Progenitor cell of endocrine pancreas (in vitro differentiated cells): ENCODE results near the gene ABCF2. TPM values are rescaled to one million over a fixed set of nuclear protein-coding genes. Genes with fewer than 3 reads are reported as not detected.

ENCODE experiments used
- DNase-seq: peaks from one replicate; pipeline ENCODE4 v3.0.0; 2021; ENCODE audit warnings: low spot score; ENCODE audit not compliant: unreplicated experiment
- H3K27ac Mint-ChIP-seq: 2 replicates; pipeline ENCODE4 v1.8.0; 2021; ENCODE audit warnings: mild to moderate bottlenecking, moderate library complexity, mixed read lengths
- H3K27me3 Mint-ChIP-seq: 2 replicates; pipeline ENCODE4 v1.8.0; 2021; ENCODE audit warnings: mixed read lengths
- H3K36me3 Mint-ChIP-seq: 2 replicates; pipeline ENCODE4 v1.8.0; 2022; ENCODE audit warnings: mixed read lengths; ENCODE audit not compliant: insufficient read depth
- H3K4me1 Mint-ChIP-seq: 2 replicates; pipeline ENCODE4 v1.8.0; 2021; ENCODE audit warnings: low read depth, mixed read lengths
- H3K4me3 Mint-ChIP-seq: 2 replicates; pipeline ENCODE4 v1.8.0; 2021; ENCODE audit warnings: low read depth, mild to moderate bottlenecking, moderate library complexity, mixed read lengths
- H3K9me3 Mint-ChIP-seq: 2 replicates; pipeline ENCODE4 v1.8.0; 2021; ENCODE audit warnings: low read depth, mixed read lengths
- total RNA-seq: library from RNA; stranded (reverse); gene quantifications from 2 replicates; pipeline ENCODE4 v1.2.1, GENCODE V29; 2021
- TF ChIP-seq, protein P1 (sequence below): fragments of 200-600 bp; sonication (generic); IDR thresholded peaks from one replicate; pipeline ENCODE4 v1.5.0; 2021; ENCODE audit warnings: antibody characterized with exemption, mild to moderate bottlenecking; ENCODE audit not compliant: unreplicated experiment

The ABCF2 gene
- total RNA-seq, 1 donor from 2014 or later: 55.1 TPM

DNA sequence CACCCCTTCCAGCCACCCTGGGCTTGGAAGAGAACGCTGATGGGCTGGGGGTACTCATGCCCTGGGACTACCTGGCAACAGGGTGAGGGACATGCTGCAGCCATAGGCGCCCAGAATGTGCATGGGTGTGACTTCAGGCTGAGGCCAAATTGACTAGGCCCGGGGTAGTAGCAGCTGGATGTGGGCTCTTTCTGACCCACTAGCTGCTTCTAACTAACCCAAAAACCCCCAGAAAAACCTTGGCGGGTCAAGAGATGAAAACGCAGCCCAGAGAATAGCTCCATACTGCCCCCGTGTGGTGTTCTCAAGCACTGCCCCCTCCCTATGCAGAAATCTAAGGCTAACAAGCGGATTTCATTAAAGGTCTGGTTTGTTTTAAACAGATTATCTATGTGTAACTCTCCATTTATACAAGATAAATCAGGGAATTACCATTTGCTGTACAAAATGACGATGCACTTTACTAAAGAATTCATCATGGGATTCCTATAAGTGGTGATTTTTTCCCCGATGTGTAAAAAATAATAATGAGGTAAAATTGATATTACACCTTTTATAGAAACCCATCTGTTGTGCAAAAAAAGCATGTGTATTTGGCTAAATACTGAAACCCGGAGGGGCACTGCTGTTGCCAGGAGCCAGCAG is 17.3 kb upstream of the ABCF2 start:
- peaks cover 12% of the 10 kb centered on the region for H3K4me1 Mint-ChIP-seq
- H3K9me3 Mint-ChIP-seq: no peaks in the 10 kb centered on the region
- H3K27ac Mint-ChIP-seq: no peak overlapping the region
- TF ChIP-seq, protein P1, sequence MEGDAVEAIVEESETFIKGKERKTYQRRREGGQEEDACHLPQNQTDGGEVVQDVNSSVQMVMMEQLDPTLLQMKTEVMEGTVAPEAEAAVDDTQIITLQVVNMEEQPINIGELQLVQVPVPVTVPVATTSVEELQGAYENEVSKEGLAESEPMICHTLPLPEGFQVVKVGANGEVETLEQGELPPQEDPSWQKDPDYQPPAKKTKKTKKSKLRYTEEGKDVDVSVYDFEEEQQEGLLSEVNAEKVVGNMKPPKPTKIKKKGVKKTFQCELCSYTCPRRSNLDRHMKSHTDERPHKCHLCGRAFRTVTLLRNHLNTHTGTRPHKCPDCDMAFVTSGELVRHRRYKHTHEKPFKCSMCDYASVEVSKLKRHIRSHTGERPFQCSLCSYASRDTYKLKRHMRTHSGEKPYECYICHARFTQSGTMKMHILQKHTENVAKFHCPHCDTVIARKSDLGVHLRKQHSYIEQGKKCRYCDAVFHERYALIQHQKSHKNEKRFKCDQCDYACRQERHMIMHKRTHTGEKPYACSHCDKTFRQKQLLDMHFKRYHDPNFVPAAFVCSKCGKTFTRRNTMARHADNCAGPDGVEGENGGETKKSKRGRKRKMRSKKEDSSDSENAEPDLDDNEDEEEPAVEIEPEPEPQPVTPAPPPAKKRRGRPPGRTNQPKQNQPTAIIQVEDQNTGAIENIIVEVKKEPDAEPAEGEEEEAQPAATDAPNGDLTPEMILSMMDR: peak; percentile 81
- H3K4me3 Mint-ChIP-seq: peak overlapping the region; percentile 41
- DNase-seq: no peak
- peaks cover 4% of the 10 kb centered on the region for H3K36me3 Mint-ChIP-seq
- H3K27me3 Mint-ChIP-seq: peaks cover 12% of the 10 kb centered on the region

DNA sequence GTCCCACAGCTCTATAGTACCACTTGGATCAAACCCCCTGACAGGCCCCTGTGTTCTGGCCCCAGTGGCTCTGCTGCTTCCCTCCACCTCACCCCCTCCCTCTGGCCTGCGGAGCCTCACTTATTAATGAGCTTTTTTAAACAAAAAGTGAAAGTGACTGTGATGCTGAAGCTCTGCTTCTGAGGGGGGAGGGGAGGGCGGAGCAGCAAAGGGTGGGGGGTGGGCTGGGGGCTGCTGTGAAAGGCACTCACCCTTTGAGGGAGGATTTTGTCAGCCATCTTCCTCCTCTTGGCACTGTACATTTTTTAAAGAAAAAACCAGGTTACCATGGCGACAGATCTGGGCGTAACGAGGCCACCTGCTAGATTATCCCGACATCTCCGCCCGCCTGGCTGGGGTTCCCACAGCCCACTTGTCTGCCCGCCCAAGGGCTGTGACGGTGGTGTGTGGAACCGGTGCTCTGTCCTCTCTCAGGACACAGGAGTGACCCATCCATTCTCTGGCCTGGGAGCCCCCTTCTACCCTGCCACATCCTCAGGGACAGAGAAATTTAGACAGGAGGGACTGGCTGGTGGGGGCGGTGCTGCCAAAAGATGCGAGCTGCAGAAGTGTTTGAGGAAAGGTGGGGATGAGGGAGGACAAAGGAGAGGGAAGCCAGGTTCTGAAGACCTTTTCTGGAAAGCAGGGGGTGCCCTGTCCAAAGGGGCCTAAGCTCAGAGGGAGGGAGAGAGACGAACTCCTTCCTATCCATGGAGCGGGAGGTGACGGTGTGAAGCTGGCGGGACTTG is 16.6 kb upstream of the ABCF2 start:
- DNase-seq: no peak
- peaks cover 4% of the 10 kb centered on the region for H3K36me3 Mint-ChIP-seq
- H3K4me1 Mint-ChIP-seq: peaks cover 10% of the 10 kb centered on the region
- H3K27me3 Mint-ChIP-seq: peaks cover 12% of the 10 kb centered on the region
- no peaks in the 10 kb centered on the region for H3K9me3 Mint-ChIP-seq
- TF ChIP-seq, protein P1: no peak
- no peak overlapping the region for H3K27ac Mint-ChIP-seq
- no peak overlapping the region for H3K4me3 Mint-ChIP-seq

DNA sequence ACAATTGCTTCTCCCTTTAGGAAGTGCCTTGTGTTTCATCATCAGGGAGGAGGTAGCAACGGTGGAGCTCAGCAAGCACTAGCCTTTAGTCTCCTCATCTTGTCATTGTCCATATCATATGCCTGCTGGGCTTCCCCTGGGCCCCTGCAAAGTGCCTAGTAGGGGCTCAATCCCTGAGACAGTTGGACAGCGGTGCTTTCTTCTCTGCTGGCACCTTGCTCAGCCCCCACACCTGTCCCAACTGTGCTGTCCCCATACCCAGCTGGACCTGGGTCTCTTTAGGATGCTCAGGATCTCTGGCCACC is 16.0 kb upstream of the ABCF2 start:
- TF ChIP-seq, protein P1: no peak
- peaks cover 7% of the 10 kb centered on the region for H3K4me1 Mint-ChIP-seq
- no peak overlapping the region for H3K4me3 Mint-ChIP-seq
- no peak overlapping the region for H3K27ac Mint-ChIP-seq
- peaks cover 12% of the 10 kb centered on the region for H3K27me3 Mint-ChIP-seq
- DNase-seq: no peak
- no peaks in the 10 kb centered on the region for H3K9me3 Mint-ChIP-seq
- H3K36me3 Mint-ChIP-seq: peaks cover 4% of the 10 kb centered on the region

DNA sequence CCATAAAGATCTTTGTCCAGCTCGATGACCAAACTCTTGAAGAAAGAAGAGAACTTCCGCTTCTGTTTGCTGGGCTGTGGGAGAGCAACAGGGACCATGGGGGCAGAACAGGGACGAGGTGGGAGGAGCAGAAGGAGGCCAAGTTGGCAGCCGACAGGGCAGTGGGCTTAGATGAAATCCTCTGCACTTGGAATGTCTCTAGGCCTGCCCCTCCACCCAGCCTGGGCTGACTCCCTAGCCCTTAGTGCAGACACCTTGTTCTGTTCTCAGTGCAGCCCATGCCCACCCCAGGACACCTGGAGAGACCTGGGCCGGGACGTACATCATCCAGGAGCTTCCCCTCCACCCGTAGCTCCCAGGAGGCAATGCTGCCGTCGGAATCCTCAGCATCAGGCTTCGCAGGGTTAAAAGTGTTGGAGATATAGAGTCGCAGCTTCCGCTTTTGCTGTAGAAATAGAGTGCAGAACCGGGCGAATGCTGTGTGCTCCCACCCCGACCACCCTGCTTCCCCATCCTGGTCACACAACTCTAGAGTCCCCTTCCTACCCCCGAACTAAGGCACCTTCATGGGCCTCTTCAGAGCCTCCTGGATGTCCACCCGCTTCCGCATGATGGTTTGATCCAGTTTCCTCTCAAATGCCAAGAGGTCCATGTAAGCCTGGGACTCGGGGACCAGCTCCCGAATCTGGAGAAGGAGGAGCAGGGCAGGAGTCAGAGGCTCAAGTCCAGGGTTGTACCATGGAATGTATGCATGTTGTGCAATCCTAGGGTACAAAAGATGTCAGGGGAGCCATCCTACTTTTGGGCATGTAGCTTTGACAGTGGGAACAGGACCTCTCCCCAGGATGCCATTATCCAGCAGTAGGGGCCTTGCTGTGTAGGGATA is 15.4 kb upstream of the ABCF2 start:
- DNase-seq: no peak
- H3K9me3 Mint-ChIP-seq: no peaks in the 10 kb centered on the region
- H3K27ac Mint-ChIP-seq: no peak overlapping the region
- peaks cover 2% of the 10 kb centered on the region for H3K4me1 Mint-ChIP-seq
- TF ChIP-seq, protein P1: no peak
- no peak overlapping the region for H3K4me3 Mint-ChIP-seq
- peaks cover 4% of the 10 kb centered on the region for H3K36me3 Mint-ChIP-seq
- H3K27me3 Mint-ChIP-seq: peaks cover 12% of the 10 kb centered on the region

DNA sequence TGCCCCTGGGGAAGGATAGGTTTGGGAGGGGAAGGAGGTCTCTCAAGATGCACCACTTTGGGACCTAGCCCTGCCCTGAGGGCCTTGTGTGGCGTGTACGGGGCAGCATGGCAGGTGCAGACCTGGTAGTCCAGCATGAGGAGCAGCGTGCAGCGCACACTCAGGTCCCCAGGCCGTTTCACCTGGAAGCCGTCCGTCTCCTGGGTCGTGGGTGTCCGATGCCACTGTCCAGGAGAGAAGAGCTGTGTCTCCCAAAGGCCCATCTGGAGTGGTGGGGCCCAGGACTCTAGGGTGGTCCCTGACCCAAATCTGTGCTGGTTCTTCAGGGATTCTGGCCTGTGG is 14.7 kb upstream of the ABCF2 start:
- Mint-ChIP-seq H3K4me1 (no peaks in the 10 kb centered on the region), H3K9me3 (no peaks in the 10 kb centered on the region), H3K27ac (no peak overlapping the region), H3K36me3 (peaks cover 4% of the 10 kb centered on the region), H3K27me3 (peaks cover 9% of the 10 kb centered on the region), H3K4me3 (no peak overlapping the region)
- TF ChIP-seq, protein P1: no peak
- no peak for DNase-seq
